ENCODE measurements around the gene MICAL3. TPM values are rescaled to one million over a fixed set of nuclear protein-coding genes. Genes with fewer than 3 reads are reported as not detected.

The MICAL3 gene
- total RNA-seq, 4 donors from 2014 or later: 30.4 to 57.1 (median 37.7) TPM

- WGBS: 97% methylated on average over 13 of the region's 13 CpGs
- Histone ChIP-seq H3K27me3 (no peaks in the 10 kb centered on the region), H3K9me3 (no peaks in the 10 kb centered on the region), H3K4me1 (peaks cover 7% of the 10 kb centered on the region), H3K4me3 (no peak overlapping the region), H3K36me3 (no peaks in the 10 kb centered on the region), H3K27ac (no peak overlapping the region)
- DNase-seq (ENCODE audit: low spot score in 2 of 2): no peak
- TF ChIP-seq EP300 (IDR thresholded peaks at IDR 0.05) (no peak), POLR2A (IDR thresholded peaks at IDR 0.05) (no peak), CTCF (IDR thresholded peaks at IDR 0.05) (no peak), POLR2AphosphoS5 (IDR thresholded peaks at IDR 0.05) (no peak)
These were observed 62.2 kb downstream of the MICAL3 start for GRCh38 chr22:17962168-17962567.

GRCh38 chr22:17961446-17961729, 63.0 kb downstream of the MICAL3 start:
- Histone ChIP-seq H3K4me3 (no peak overlapping the region), H3K4me1 (peaks cover 5% of the 10 kb centered on the region), H3K36me3 (no peaks in the 10 kb centered on the region), H3K27me3 (no peaks in the 10 kb centered on the region), H3K9me3 (no peaks in the 10 kb centered on the region), H3K27ac (no peak overlapping the region)
- TF ChIP-seq POLR2AphosphoS5 (IDR thresholded peaks at IDR 0.05): no peak
- TF ChIP-seq CTCF (IDR thresholded peaks at IDR 0.05): no peak
- TF ChIP-seq POLR2A (IDR thresholded peaks at IDR 0.05): no peak
- TF ChIP-seq EP300 (IDR thresholded peaks at IDR 0.05): no peak
- no peak for DNase-seq (ENCODE audit: low spot score in 2 of 2)
- 100% methylated on average over 1 of the region's 1 CpG for WGBS

- H3K27me3 ChIP-seq: no peaks in the 10 kb centered on the region
- TF ChIP-seq POLR2AphosphoS5 (IDR thresholded peaks at IDR 0.05): no peak
- TF ChIP-seq EP300 (IDR thresholded peaks at IDR 0.05): no peak
- no peak for TF ChIP-seq POLR2A (IDR thresholded peaks at IDR 0.05)
- TF ChIP-seq CTCF (IDR thresholded peaks at IDR 0.05): no peak
- no peak overlapping the region for H3K4me3 ChIP-seq
- no peaks in the 10 kb centered on the region for H3K9me3 ChIP-seq
- peaks cover 3% of the 10 kb centered on the region for H3K4me1 ChIP-seq
- no peak overlapping the region for H3K27ac ChIP-seq
- 83% methylated on average over 14 of the region's 19 CpGs for WGBS
- no peak for DNase-seq (ENCODE audit: low spot score in 2 of 2)
- H3K36me3 ChIP-seq: no peaks in the 10 kb centered on the region
These were observed 63.5 kb downstream of the MICAL3 start for GRCh38 chr22:17960695-17961445.

- no peaks in the 10 kb centered on the region for H3K9me3 ChIP-seq
- H3K27ac ChIP-seq: no peak overlapping the region
- 96% methylated on average over 8 of the region's 8 CpGs for WGBS
- no peak overlapping the region for H3K4me3 ChIP-seq
- H3K36me3 ChIP-seq: no peaks in the 10 kb centered on the region
- TF ChIP-seq CTCF (IDR thresholded peaks at IDR 0.05) (no peak), POLR2A (IDR thresholded peaks at IDR 0.05) (no peak), POLR2AphosphoS5 (IDR thresholded peaks at IDR 0.05) (no peak), EP300 (IDR thresholded peaks at IDR 0.05) (no peak)
- DNase-seq (ENCODE audit: low spot score in 2 of 2): no peak
- H3K4me1 ChIP-seq: peaks cover 3% of the 10 kb centered on the region
- H3K27me3 ChIP-seq: no peaks in the 10 kb centered on the region
These were observed 64.3 kb downstream of the MICAL3 start for GRCh38 chr22:17960011-17960410.

- Histone ChIP-seq H3K4me1 (no peaks in the 10 kb centered on the region), H3K9me3 (no peaks in the 10 kb centered on the region), H3K27ac (no peak overlapping the region), H3K27me3 (no peaks in the 10 kb centered on the region), H3K36me3 (no peaks in the 10 kb centered on the region), H3K4me3 (no peak overlapping the region)
- no peak for TF ChIP-seq CTCF (IDR thresholded peaks at IDR 0.05)
- no peak for TF ChIP-seq POLR2A (IDR thresholded peaks at IDR 0.05)
- no peak for TF ChIP-seq POLR2AphosphoS5 (IDR thresholded peaks at IDR 0.05)
- no peak for TF ChIP-seq EP300 (IDR thresholded peaks at IDR 0.05)
- 77% methylated on average over 7 of the region's 7 CpGs for WGBS
- peak in 1 of 2 donors; percentile 55 for DNase-seq (ENCODE audit: low spot score in 2 of 2)
These were observed 66.2 kb downstream of the MICAL3 start for GRCh38 chr22:17958166-17958565.

Measured in suprapubic skin (tissue), 4 donors.